Immature natural killer cell (primary cell): ENCODE results near the gene DOK1. TPM values are rescaled to one million over a fixed set of nuclear protein-coding genes. Genes with fewer than 3 reads are reported as not detected.

Experiments
- DNase-seq, 3 donors: peaks; one replicate each; pipeline ENCODE4 v3.0.0; 2022; ENCODE audit warnings: mixed read lengths in 1 of 3
- H3K27ac Mint-ChIP-seq, 6 donors: one replicate each; pipeline ENCODE4 v1.8.0; 2020; ENCODE audit warnings: mixed read lengths in 6 of 6, mild to moderate bottlenecking in 5 of 6, inconsistent platforms in 4 of 6, moderate library complexity in 3 of 6
- H3K27me3 Mint-ChIP-seq, 3 donors: one replicate each; pipeline ENCODE4 v1.8.0; 2020 to 2021; ENCODE audit warnings: low read depth in 3 of 3, mild to moderate bottlenecking in 3 of 3, mixed read lengths in 3 of 3, moderate library complexity in 3 of 3, inconsistent platforms in 1 of 3
- H3K36me3 Mint-ChIP-seq, 3 donors: one replicate each; pipeline ENCODE4 v1.8.0; 2020; ENCODE audit warnings: mixed read lengths in 3 of 3, inconsistent platforms in 2 of 3, mild to moderate bottlenecking in 2 of 3
- H3K4me1 Mint-ChIP-seq, 2 donors: one replicate each; pipeline ENCODE4 v1.8.0; 2020; ENCODE audit warnings: inconsistent platforms in 2 of 2, mild to moderate bottlenecking in 2 of 2, mixed read lengths in 2 of 2, moderate library complexity in 1 of 2
- H3K4me3 Mint-ChIP-seq, 5 donors: one replicate each; pipeline ENCODE4 v1.8.0; 2020; ENCODE audit warnings: mild to moderate bottlenecking in 5 of 5, mixed read lengths in 5 of 5, inconsistent platforms in 3 of 5, moderate library complexity in 3 of 5
- H3K9me3 Mint-ChIP-seq, 6 donors: one replicate each; pipeline ENCODE4 v1.8.0; 2020; ENCODE audit warnings: mild to moderate bottlenecking in 6 of 6, mixed read lengths in 6 of 6, inconsistent platforms in 4 of 6, moderate library complexity in 3 of 6
- polyA plus RNA-seq, 3 donors: library from polyadenylated mRNA; unstranded; fragments of 300-500 nt; fragmentation: Illumina TruSeq; gene quantifications; one replicate each; pipeline ENCODE4 v1.2.3, GENCODE V29; 2021

DOK1 gene
- polyA plus RNA-seq, 3 donors from 2014 or later = 18.4 to 42.7 (median 28.4) TPM

DNA sequence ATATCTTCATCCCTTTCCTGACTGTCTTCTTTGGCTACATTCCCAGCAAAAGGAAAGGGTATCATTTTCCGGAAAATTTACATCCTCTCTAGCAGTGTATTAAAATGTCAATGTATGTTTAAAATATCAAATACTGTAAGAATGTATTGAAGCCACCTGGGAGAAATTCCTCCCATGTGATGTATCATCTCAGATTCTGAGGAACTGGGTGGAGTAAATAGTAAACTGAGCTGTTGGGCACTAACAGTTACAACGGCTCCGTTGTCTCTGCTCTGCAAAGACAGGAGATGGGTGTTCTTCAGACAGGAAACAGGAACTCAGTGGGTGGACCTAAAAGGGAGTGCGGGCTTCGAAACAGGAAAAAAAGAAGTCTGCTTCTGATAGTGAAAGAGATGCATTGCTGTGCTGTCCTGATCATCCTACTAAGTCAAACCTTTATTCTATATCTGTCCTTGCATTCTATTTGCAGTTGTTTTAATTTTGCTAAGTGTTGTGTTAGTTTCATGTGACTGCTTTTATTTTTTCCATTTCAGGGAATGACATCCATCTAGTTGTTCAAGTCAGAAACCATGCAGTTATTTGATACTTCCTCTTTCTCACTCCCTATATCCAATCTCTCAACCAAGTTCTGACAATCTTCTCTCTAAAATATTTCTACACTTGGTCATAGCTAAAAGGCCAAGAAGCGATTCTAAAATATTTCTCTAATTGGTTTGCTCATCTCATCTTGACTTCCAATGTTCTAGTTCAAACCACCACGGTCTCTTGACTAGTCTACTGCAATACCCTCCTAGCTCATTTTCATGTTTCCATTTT lies 19.4 kb downstream of the DOK1 start:
- Mint-ChIP-seq H3K4me3 (peak overlapping the region; percentile 60 to 84 (median 69)), H3K9me3 (peaks cover 0 to 2% (median 0%) of the 10 kb centered on the region in 6 donors), H3K4me1 (peaks cover 14 to 16% of the 10 kb centered on the region in 2 donors), H3K27ac (peak overlapping the region; percentile 13 to 84 (median 70)), H3K27me3 (peaks cover 2 to 8% (median 3%) of the 10 kb centered on the region in 3 donors), H3K36me3 (no peaks in the 10 kb centered on the region)
- peak in 2 of 3 donors; percentile 9 to 23 for DNase-seq

DNA sequence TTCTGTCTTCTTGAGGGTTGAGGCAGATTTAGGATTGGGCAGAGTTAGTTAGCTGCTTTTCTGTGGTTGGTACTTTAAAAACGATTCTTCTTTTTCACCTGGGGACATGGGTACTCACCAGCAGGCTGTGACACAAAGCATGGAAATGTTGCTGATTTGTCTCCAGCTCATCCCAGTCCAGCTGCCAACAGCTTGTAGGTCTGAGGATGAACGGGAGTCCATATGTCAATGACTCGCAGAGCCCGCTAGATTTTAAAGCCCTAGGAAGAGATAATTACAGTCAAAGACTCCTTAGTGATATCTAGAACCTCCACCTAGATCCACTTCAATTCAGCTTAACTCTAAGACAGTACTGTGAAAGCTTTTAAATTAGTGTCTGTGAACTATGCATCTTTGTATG lies 20.8 kb downstream of the DOK1 start:
- peaks cover 0 to 2% (median 0%) of the 10 kb centered on the region in 6 donors for H3K9me3 Mint-ChIP-seq
- no peak overlapping the region for H3K27ac Mint-ChIP-seq
- no peak for DNase-seq
- H3K4me3 Mint-ChIP-seq = no peak overlapping the region
- peaks cover 2 to 8% (median 6%) of the 10 kb centered on the region in 3 donors for H3K27me3 Mint-ChIP-seq
- H3K36me3 Mint-ChIP-seq = no peaks in the 10 kb centered on the region
- H3K4me1 Mint-ChIP-seq = peaks cover 14 to 16% of the 10 kb centered on the region in 2 donors

DNA sequence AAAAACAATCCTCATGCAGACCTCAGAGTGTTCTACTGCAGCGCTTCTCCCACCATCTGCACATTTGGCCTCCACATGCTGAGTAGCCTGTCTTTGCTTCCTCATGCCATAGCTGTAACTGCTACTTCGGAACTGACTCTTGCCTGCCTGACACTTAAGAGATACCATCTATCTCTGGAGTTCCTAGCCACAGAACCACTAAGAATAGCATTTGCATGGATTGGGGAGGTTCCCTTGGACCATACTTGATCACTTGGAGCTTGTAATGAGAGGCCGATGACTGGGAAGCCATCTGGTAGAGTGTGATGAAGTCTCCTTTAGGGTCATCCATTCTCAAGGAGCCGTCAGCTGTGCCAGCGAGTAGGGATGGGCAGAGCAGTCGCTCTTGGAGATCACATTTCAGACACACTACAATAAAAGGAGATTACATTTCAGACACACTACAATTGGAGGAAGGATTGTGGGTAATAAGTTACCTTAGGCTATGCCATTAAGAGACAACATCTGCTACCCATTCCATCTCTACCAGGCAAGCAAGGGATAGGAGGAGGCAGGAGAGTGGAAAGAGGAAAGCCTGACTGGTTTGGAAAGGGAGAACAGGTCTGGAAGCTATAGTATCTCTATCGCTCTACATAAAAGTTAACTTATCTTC lies 21.8 kb downstream of the DOK1 start:
- no peaks in the 10 kb centered on the region for H3K36me3 Mint-ChIP-seq
- H3K4me3 Mint-ChIP-seq = no peak overlapping the region
- H3K4me1 Mint-ChIP-seq = peaks cover 14 to 16% of the 10 kb centered on the region in 2 donors
- no peak for DNase-seq
- no peak overlapping the region for H3K27ac Mint-ChIP-seq
- H3K27me3 Mint-ChIP-seq = peaks cover 2 to 10% (median 8%) of the 10 kb centered on the region in 3 donors
- H3K9me3 Mint-ChIP-seq = peaks cover 0 to 2% (median 0%) of the 10 kb centered on the region in 6 donors

DNA sequence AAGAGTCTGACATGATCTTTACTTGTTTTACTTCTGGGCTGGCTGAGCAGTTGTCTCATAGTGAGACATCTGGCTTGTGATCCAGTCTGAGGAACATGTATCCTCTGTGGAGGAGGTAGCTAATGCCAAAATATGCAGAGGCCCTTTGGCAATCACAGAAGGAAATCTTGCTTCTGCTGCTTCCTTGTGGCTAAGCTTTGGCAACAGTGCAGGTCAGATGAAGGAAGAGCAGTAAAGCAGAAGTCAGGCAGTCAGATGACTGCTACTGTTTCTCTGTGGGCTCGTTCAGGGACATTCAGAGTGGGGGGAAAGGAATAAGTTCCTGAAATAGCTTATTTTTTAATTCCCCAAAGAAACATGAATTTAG lies 22.3 kb downstream of the DOK1 start:
- Mint-ChIP-seq H3K27ac (no peak overlapping the region), H3K27me3 (peaks cover 2 to 10% (median 8%) of the 10 kb centered on the region in 3 donors), H3K4me1 (peaks cover 14 to 16% of the 10 kb centered on the region in 2 donors), H3K36me3 (no peaks in the 10 kb centered on the region), H3K4me3 (no peak overlapping the region), H3K9me3 (peaks cover 0 to 2% (median 0%) of the 10 kb centered on the region in 6 donors)
- DNase-seq = no peak

DNA sequence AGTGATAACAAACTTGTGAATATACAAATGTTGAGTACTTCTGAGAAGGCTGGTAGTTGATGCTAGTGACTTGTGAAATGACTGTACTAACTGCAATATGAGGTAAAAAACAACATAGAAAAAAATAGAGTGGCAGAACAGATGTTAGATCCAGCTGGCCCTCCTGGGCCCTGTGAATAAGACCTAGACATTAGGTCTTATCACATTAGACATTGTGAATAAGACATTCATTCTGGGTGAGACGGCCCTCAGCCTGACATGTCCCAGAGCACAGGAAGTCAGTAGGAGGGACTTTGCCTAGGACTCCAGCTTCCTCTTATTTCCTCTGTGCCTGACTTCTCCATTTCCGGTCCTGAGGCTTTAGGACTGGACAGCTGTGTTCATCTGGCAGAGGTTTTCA lies 22.9 kb downstream of the DOK1 start:
- no peak for DNase-seq
- Mint-ChIP-seq H3K27me3 (peaks cover 2 to 10% (median 8%) of the 10 kb centered on the region in 3 donors), H3K4me1 (peaks cover 14 to 16% of the 10 kb centered on the region in 2 donors), H3K9me3 (peaks cover 0 to 2% (median 0%) of the 10 kb centered on the region in 6 donors), H3K36me3 (no peaks in the 10 kb centered on the region), H3K4me3 (no peak overlapping the region), H3K27ac (no peak overlapping the region)

DNA sequence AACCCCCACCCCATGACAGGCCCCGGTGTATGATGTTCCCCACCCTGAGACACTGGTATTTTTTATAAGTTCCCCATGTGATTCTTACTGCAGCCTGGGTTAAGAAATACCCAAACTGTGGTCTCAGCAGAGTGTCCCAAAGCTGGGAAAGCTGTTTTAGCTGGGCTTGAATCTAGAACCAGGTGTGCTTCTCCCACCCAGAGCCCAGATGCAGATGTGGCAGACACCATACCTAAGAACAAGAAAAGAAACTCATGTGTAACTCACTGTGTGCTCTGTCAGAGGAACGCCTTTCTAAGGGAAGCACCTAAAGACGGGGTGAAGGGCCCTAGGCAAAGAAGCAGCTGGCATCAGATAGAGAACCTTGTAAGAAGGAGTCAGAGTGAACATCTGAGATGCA lies 23.9 kb downstream of the DOK1 start:
- H3K4me1 Mint-ChIP-seq = peaks cover 14 to 15% of the 10 kb centered on the region in 2 donors
- H3K9me3 Mint-ChIP-seq = peaks cover 0 to 2% (median 0%) of the 10 kb centered on the region in 6 donors
- no peak for DNase-seq
- H3K36me3 Mint-ChIP-seq = no peaks in the 10 kb centered on the region
- no peak overlapping the region for H3K27ac Mint-ChIP-seq
- no peak overlapping the region for H3K4me3 Mint-ChIP-seq
- peaks cover 3 to 11% (median 11%) of the 10 kb centered on the region in 3 donors for H3K27me3 Mint-ChIP-seq

DNA sequence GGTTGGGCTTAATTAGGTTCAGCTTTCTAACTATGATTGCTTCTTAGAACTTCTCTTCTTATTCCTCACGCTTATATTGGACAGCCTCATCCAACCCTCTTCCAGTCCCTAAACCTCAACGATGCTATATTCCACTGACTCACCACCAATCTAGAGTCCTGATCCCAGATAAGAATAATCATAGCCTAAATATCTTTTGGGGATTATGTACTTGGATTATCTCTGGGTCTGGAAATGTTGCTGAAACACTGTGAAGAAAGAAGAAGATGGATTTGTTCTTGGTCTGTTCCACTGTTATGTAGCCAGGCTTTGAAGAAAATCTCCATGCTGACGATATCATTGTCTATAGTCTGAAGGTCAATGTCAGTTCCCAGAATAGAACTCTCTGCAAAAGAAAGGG lies 26.9 kb downstream of the DOK1 start:
- Mint-ChIP-seq H3K9me3 (peaks cover 0 to 1% (median 0%) of the 10 kb centered on the region in 6 donors), H3K4me3 (no peak overlapping the region), H3K36me3 (no peaks in the 10 kb centered on the region), H3K27me3 (peaks cover 3 to 11% (median 10%) of the 10 kb centered on the region in 3 donors), H3K4me1 (no peaks in the 10 kb centered on the region), H3K27ac (no peak overlapping the region)
- DNase-seq = no peak

DNA sequence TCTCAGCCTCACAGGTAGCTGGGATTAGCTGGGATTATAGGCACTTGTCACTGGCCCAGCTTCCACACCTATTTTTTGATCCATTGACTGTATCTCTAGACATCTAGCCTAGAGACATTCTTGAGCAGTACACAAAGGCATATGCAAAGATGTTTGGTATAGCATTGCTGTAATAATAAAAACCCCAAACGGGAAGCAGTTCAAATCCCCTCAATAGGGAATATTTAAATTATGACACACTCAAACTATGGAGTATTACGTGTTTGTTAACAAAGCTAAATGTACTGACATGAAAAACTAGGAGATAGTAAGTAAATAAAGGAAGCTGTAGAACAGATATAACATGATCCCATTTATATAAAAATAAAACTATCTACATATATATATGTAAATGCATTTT lies 27.7 kb downstream of the DOK1 start:
- no peak for DNase-seq
- no peak overlapping the region for H3K4me3 Mint-ChIP-seq
- peaks cover 1 to 11% (median 8%) of the 10 kb centered on the region in 3 donors for H3K27me3 Mint-ChIP-seq
- no peaks in the 10 kb centered on the region for H3K4me1 Mint-ChIP-seq
- H3K27ac Mint-ChIP-seq = no peak overlapping the region
- H3K9me3 Mint-ChIP-seq = no peaks in the 10 kb centered on the region
- H3K36me3 Mint-ChIP-seq = no peaks in the 10 kb centered on the region

DNA sequence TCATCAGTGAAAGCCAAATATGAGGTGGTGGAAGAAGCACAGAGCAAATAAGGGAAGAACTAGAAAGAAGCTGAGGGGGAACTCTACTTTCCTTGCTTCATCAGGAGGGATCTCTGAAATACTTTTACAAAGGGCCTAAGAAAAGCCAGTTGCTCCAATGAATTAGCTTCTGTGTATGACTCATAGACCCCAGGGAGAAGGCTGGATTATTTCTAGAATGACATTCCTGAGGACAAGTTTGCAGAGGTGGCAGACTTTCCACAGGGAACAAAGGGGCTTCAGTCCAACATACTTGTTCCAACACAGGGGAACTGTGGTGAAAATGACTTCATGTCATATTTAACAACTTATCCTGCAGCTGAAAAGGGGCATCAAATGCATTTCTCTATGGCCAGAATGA lies 29.0 kb downstream of the DOK1 start:
- no peak overlapping the region for H3K4me3 Mint-ChIP-seq
- no peaks in the 10 kb centered on the region for H3K36me3 Mint-ChIP-seq
- H3K4me1 Mint-ChIP-seq = no peaks in the 10 kb centered on the region
- no peaks in the 10 kb centered on the region for H3K9me3 Mint-ChIP-seq
- peaks cover 1 to 8% (median 7%) of the 10 kb centered on the region in 3 donors for H3K27me3 Mint-ChIP-seq
- no peak for DNase-seq
- no peak overlapping the region for H3K27ac Mint-ChIP-seq

DNA sequence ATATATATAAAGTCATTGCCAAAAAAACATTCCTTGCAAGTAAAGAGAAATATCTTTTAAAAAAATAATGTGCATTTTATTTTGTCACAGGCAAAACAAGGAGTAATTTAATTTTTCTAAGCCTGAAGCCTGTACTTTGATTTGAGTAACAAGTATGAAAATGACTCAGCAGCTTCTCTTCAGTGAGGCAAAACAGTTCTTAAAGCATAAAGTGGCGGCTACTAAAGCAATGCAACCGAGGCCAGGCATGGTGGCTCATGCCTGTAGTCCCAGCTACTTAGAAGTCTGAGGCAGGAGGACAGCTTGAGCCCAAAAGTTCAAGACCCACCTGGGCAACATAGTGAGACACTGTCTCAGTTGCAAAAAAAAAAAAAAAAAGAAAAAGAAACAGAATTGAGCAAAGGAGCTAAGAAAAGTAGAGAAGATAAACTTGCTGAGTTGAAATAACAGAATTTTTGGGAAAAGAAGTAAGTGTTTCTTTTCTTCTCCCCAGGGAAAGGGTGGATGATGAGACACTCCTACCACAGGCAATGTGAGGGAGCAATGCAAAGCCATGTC lies 29.6 kb downstream of the DOK1 start:
- H3K4me3 Mint-ChIP-seq = no peak overlapping the region
- peaks cover 1 to 8% (median 5%) of the 10 kb centered on the region in 3 donors for H3K27me3 Mint-ChIP-seq

DNA sequence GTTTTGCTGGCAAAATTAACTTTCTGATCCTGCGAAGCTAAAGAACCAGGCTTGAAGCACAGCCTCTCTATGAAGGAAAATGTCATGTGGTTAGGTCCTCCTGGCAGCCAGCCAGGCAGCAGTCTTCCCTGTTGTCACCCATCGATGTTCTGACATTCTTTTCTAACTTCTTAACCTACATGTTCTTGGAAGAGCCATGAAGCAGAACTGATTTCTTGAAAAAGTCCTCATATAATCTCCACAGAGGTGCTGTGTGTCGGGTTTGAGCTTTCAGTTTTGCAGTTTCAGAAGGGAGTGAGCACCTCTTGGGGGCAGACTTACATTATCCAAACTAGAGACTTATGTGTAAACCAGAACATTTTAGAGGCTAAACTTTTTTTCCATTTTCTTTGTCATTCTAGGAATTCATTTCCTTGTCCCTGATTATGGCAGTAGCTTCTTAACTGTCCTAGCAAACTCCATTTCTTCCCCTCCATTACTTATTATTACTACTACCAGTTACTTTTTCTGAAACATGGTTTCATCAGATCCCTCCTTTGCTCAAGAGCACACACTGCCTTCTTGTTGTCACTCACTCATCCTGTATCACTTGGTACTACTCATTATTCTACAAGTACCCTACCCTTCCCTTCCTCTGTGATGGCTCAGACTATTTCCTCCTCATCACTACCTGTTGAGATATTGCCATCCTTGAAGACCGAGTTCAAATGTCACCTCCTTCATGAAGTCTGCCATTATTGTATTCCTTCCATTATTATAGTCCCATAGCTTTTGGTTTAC lies 31.1 kb downstream of the DOK1 start:
- Mint-ChIP-seq H3K27ac (no peak overlapping the region), H3K36me3 (no peaks in the 10 kb centered on the region), H3K27me3 (peaks cover 1 to 5% (median 4%) of the 10 kb centered on the region in 3 donors), H3K9me3 (no peaks in the 10 kb centered on the region), H3K4me1 (no peaks in the 10 kb centered on the region), H3K4me3 (no peak overlapping the region)
- no peak for DNase-seq

More for the DNA sequence above, 29.6 kb downstream of the DOK1 start:
- H3K36me3 Mint-ChIP-seq = no peaks in the 10 kb centered on the region
- no peaks in the 10 kb centered on the region for H3K9me3 Mint-ChIP-seq
- no peaks in the 10 kb centered on the region for H3K4me1 Mint-ChIP-seq
- DNase-seq = no peak
- H3K27ac Mint-ChIP-seq = no peak overlapping the region

DNA sequence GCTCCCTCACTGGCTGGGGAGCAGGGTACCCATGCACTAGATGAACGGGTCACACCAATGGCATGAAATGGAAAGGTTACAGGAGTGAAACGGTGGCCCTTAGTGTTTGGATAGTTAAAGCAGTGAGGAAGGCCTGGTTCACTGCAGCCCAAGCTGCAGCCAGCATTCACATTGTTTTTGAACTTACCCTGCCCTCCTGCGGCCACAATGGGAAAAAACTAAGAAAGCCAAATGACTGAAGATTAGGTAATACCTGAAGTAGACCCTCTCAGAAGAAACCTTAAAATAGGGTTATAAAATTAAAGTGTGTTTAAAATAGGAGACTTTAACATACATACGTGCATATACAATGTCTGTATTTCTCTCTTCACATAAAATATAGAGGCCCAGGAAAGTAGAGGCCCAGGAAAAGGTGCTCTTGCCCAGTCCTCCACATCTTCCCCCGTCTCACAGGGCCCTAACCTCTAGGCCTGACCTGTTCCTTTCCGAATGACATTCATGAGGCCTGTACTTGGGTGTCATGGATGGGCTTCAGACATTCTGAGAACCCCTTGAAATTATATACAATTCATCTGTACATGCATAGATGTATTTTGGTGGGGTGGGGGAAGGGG lies 33.3 kb downstream of the DOK1 start:
- Mint-ChIP-seq H3K4me3 (no peak overlapping the region), H3K27me3 (peaks cover 2 to 5% (median 3%) of the 10 kb centered on the region in 3 donors), H3K9me3 (no peaks in the 10 kb centered on the region), H3K4me1 (no peaks in the 10 kb centered on the region), H3K36me3 (no peaks in the 10 kb centered on the region), H3K27ac (no peak overlapping the region)
- DNase-seq = peak; percentile 50 to 61 (median 58)

DNA sequence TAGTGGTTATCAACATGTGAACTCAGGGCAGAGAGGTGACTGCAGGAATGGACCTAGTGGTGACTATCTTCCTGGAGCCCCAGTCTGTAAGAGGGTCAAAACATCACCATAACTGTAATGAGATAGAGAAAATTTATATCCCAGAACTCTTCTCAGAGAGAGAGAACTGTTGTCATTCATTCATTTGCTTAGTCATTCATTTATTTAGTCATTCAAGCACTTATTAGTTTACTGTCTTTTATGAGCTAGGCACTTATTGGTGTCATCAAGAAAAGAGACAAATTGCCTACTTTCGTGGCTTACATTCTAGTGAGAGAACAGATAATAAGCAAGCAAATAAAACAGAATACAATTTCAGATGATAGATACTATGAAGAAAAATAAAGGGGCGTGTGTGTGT lies 34.1 kb downstream of the DOK1 start:
- Mint-ChIP-seq H3K27me3 (peaks cover 2 to 7% (median 4%) of the 10 kb centered on the region in 3 donors), H3K36me3 (no peaks in the 10 kb centered on the region), H3K27ac (no peak overlapping the region), H3K9me3 (no peaks in the 10 kb centered on the region), H3K4me1 (no peaks in the 10 kb centered on the region), H3K4me3 (no peak overlapping the region)
- DNase-seq = no peak
